Body of pancreas (tissue), 4 donors: ENCODE results near the gene EIF4E.

Experiments used
- POLR2A ChIP-seq, 3 donors: fragments of 450-650 bp; IDR thresholded peaks; one replicate each; pipeline ENCODE4 v1.6.1; 2016; ENCODE audit warnings: antibody characterized with exemption in 3 of 3, mild to moderate bottlenecking in 2 of 3
- TF ChIP-seq, protein P1 (sequence below), 7 experiments: fragments of 450-650 bp in 4 of 7; fragments of 200-600 bp in 3 of 7; sonication (generic) in 3 of 7; IDR thresholded peaks; one replicate each; pipeline ENCODE4 v1.5.1; 2016 to 2019; ENCODE audit warnings: antibody characterized with exemption in 7 of 7

DNA sequence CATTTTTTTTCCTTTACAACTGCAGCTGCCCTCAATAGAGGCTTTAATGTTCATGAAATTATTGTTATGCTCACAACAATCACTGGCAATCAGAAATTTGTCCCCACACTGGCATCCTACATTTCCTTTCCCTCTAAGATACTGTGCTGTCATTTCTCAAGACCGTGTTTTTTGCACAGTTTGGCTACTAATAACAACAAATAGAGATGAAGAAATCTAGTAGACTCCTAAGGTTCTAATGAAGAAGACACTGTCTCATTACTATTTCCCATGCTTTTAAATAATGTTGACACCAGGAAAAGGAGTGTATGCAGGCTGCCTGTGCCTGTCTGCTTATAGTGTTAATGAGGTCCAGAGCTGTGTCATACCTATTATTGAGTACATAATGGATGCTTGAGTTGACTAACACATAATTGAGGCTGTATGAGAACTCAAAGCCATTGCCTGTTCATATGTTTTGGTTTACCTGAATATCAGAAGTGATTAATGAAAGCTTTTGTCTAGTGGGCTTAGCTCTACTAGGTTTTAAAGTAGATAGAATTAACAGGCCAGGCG lies 1.5 kb upstream of the EIF4E start:
- no peak for TF ChIP-seq POLR2A (IDR thresholded peaks at IDR 0.05)
- TF ChIP-seq, protein P1, sequence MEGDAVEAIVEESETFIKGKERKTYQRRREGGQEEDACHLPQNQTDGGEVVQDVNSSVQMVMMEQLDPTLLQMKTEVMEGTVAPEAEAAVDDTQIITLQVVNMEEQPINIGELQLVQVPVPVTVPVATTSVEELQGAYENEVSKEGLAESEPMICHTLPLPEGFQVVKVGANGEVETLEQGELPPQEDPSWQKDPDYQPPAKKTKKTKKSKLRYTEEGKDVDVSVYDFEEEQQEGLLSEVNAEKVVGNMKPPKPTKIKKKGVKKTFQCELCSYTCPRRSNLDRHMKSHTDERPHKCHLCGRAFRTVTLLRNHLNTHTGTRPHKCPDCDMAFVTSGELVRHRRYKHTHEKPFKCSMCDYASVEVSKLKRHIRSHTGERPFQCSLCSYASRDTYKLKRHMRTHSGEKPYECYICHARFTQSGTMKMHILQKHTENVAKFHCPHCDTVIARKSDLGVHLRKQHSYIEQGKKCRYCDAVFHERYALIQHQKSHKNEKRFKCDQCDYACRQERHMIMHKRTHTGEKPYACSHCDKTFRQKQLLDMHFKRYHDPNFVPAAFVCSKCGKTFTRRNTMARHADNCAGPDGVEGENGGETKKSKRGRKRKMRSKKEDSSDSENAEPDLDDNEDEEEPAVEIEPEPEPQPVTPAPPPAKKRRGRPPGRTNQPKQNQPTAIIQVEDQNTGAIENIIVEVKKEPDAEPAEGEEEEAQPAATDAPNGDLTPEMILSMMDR (IDR thresholded peaks at IDR 0.05): no peak
